HG02870 (cell line): ENCODE results near the gene SMPD4.
A peak's percentile ranks its signal among the peaks of the same experiment; 100 is the strongest.
"Not testable (repeated sequence)": the region's sequence is repeated elsewhere in the genome, so short reads cannot be mapped to it uniquely, and the experiment has no call there.

Experiments
- ATAC-seq: cut with Tn5 transposase; IDR thresholded peaks from one replicate; pipeline ENCODE4 v1.9.1; 2021; ENCODE audit warnings: mild to moderate bottlenecking, moderate library complexity; ENCODE audit not compliant: unreplicated experiment

SMPD4 gene

DNA sequence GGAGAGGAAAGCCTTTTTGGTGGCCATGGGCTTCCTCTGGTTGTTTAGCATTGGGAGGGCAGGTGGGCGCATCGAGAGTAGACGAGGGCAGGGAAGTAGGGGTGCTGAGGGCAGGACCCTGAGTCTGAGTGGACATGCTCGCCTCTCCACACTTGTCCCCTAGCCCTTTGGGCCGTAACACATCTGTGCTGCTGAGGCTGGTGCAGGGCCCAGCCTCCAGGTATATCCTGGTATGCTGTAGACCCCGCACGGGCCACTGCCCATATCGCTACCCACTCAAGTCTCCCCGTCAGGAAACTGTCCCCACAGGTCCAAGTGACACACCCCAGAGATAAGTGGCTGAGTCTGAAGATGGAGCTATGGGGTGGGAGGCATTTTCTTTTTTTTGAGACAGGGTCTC, 22.8 kb downstream of the SMPD4 start:
- no peak for ATAC-seq

DNA sequence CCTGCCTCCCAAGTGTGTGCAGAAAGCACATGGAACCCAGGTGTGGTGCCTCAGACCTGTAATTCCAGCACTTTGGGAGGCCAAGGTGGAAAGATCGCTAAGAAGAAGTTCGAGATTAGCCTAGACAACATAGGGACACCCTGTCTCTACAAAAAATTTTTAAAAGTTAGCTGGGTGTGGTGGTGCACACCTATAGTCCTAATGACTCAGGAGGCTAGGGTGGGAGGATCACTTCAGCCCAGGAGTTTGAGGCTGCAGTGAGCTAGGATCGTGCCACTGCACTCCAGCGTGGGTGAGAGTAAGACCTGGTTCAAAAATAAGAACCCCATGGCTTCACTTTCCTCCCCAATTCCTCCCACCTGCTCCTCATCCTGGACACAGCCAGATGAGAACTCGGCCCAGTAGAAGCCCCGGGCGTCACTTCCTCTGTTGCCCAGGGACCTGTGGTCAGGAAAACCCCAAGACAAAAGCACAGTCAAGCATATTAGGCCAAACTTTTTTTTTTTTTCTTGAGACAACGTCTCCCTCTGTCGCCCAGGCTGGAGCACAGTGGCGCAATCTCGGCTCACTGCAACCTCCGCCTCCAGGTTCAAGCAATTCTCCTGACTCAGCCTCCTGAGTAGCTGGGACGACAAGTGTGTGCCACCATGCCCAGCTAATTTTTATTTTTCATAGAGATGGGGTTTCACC, 23.4 kb downstream of the SMPD4 start:
- peak; percentile 91 for ATAC-seq

DNA sequence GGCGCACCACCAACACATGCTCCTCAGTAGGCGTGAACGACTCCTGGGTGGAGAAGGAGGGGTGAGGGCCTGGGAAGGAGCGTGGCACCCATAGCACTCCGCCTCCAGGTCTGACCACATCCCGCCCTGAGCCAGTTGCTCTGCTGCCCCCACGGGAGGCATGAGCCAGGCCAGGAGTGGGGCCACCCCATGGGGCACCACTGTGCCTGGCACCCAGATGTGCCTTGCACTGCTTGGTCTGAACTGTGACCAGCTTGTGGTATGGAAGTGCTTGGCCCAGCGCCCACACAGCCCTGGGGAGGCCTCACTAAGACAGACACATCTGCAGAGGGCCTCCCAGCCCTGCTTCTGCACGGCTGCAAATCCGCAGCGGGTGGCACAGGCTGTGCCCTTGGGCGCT, 24.0 kb downstream of the SMPD4 start:
- peak; percentile 10 for ATAC-seq

DNA sequence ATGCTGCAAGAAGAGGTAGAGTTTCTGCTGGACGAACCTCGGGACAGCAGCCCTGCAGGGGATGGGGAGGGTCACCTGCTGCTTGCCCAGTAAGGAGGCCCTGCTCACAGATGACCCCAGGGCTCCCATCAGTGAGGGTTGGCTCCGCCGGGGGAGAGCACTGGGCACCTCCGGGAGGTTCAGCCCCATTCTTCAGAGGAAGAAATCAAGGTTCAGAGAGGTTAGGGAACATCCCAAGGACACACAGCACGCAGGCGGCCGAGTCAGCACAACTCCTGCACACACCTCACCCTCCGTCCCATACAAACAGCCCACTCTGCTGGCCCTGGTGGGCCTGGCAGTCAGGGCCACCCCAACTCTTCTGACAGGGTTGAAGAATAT, 24.8 kb downstream of the SMPD4 start:
- ATAC-seq = no peak

DNA sequence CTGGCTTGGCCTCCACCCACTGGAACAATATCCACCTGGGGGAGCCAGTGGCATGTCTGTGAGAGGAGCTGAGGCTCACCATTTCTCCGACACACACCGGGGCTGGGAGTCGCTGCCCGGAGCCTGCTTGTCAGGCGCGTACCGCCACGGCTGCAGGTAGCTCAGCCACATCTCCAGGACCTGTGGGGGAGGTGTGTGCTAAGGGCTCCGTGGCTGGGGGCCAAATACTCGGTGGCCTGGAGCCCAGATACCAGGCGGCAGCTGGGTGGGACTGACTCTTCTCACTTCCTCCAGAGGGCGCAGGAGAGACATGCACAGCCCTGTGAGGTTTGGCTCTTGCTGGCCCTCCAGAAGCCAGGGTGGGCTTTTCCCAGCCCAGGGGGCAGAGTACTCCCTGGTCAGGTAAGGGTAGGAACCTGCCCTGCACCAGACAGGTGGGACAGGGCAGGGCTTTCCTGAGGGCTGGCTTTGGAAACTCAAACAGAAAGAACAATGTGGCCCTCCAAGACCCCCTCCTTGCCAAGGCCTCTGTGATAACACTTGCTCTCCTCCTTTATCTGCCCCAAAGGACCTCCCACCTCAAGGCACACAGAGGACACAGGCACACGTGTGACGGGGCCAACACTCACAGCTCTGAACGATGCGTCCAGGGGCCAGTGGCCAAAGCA, 25.3 kb downstream of the SMPD4 start:
- not testable (repeated sequence) for ATAC-seq

DNA sequence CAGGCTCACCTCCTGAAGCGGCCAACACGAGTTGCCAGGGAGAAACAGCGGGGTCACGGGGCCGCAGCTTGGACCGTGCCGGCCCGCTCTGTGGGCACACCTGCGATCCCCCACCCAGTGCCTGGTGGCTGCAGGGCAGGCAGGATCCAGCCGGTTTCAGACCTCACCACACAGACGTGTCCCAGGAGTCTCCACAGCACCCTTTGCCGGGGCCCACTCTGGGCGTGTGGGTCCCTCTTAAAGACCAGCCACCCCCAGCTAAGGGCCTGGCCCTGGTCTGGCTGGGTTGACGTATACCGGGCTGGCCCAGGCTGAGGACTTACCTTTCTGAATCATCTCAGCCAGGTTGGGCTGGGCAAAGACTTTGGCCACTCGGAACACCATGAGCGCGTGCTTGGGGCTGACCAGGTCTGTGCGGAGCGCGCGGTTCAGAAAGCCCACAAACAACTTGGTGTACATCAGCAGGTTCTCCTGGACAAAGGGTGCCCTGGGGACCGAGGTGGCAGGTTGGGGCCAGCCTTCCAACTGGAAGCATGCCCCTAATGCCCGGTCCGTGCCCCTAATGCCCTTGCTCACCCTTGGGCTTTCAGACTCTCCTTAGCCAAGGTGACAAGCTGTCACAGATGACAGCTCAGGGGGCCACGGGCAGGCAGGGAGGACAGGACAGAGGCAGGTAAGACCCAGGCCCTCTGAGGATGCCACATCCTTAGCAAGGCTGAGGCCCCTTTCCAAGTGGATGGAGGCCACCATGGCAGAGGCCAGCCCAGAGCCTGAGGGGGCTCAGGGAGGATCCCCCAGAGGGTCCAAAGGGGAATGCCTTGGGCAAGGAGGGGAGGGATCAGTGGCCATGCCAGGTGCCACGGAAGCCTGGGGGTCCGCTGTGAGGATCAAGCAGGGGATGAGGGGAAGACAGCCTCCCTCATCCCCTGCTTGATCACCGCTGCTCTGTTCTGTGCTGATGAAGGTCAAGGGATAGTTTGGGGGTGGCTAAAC, 26.3 kb downstream of the SMPD4 start:
- no peak for ATAC-seq

DNA sequence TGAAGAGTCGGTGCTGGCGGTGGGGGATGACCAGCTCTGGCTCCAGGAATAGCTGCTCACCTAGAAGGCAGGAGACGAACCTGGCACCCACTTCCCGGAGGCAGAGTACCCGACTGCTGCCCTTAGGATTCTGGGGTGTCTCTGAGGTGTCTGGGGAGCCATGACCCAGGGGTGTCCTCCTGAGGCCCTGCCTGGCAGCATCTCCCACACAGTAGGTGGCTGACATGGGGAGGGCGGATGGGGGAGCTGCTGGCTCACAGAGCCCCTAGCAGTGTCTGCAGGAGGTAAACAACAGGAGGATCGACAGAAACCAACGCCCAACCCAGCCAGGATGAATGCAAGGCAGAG, 27.0 kb downstream of the SMPD4 start:
- not testable (repeated sequence) for ATAC-seq

DNA sequence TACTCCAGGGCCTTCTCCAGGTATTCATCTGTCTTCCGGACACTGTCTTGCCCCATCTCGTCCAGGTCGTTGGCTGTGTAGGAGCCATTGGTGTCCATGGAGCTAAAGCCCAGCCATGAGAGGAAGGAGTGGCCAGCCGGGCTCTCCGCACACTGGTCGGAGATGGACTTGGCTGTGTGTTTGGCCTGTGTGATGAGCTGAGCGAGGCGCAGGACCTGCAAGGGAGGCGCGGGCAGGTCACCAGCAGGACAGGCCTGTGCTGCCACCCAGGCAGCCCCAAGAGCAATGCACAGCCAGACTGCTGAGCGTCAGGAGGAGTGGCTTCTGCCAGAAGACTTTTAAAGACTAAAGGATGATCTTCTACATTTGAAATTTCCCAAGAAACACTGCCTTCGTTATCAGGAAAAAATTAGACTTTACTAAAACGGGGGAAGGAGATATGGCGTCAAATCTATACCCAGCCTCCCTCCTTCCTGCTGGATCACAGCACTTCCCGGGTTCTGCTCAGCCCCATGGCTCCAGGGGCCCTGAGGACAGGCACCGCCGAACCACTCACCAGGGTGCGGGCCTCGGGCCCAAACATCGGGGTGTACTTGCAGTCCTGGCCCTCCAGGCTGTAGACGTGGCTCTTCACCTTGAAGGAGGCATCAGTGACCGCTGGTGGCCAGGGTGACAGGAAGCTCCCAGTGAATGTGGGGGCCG, 27.5 kb downstream of the SMPD4 start:
- not testable (repeated sequence) for ATAC-seq

DNA sequence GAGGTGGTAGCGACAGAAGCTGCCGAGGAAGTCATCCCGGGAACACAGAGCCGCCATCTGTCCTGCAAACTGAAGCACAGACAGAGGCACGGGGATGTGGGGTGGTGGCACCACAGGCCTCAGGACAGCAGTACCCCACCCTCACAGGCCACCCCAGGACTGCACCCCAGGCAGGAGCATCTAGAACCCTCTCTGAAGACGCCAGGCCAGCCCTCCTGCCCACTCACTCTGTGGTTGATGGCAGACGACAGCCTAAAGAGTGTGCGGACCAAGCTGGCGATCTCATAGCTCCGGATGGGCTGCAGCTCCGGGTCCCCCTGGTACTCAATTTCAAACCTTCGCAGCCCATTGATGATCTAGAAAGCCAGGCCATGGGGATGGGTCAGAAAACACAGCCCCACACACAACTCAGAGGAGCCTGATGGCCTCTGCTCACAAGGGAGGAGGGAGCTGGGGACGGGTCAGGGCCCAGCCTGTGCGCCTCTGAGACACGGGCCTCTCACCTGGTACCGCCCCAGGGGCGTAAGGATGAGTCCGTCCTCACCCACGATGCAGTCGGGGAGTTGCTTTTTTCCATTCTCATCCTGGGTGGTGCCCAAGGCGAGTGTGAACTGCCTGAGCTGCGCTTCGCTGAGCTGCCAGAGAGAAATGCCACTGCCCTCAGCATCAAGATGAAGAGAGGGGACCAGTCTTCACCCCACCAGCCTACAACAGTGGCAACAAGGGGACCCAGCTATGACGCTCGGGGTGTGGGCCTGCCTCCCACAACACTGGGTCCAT, 28.4 kb downstream of the SMPD4 start:
- ATAC-seq = no peak

DNA sequence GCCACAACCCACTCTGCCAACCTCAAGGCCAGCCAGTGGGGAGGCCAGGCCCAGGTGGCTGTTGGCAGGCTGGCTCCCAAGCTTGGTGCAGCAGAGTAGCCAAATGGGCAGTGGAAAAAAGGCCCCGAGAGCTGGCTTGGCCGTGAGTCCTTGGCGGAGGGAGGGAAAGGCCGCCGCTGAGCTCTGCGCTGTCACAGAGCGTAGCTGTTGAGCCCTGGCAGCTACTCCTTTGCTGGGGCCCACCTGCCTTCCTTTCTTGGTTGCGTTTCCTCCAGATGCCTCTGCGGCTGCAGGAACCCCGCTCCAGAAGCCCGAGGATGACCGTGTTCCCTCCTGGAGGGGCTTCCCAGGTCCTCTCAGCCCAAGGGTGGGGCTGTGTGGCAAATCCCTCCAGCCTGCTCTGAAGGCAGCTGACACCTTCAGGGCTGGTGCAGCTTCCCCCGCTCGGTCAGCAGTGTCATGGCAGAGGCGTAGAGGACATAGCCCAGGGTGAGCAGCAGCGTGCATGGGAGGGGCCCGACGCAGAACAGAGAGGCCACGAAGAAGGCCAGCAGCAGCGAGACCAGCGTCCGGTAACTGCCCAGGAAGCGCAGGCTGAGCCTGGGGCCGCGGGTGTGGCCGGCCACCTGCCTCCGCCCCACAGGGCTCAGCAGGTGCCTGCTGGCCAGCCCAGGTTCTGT, 29.1 kb downstream of the SMPD4 start:
- ATAC-seq = not testable (repeated sequence)

DNA sequence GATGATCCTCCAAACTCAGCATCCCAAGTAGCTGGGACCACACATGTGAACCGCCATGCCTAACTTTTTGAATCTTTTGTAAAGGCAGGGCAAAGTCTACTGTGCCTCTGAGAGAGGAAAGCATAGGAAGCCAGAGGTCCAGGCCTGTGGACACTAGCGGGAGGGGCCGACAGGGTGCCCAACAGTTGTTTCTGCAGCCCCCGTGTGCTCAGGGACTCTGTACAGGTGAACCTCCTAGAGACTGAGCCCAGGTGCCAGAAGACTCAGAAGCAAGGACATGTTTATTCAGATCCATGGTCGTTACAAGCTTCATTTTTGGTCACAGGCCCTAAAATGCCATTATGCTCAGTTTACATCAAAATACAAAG, 30.3 kb downstream of the SMPD4 start:
- not testable (repeated sequence) for ATAC-seq

DNA sequence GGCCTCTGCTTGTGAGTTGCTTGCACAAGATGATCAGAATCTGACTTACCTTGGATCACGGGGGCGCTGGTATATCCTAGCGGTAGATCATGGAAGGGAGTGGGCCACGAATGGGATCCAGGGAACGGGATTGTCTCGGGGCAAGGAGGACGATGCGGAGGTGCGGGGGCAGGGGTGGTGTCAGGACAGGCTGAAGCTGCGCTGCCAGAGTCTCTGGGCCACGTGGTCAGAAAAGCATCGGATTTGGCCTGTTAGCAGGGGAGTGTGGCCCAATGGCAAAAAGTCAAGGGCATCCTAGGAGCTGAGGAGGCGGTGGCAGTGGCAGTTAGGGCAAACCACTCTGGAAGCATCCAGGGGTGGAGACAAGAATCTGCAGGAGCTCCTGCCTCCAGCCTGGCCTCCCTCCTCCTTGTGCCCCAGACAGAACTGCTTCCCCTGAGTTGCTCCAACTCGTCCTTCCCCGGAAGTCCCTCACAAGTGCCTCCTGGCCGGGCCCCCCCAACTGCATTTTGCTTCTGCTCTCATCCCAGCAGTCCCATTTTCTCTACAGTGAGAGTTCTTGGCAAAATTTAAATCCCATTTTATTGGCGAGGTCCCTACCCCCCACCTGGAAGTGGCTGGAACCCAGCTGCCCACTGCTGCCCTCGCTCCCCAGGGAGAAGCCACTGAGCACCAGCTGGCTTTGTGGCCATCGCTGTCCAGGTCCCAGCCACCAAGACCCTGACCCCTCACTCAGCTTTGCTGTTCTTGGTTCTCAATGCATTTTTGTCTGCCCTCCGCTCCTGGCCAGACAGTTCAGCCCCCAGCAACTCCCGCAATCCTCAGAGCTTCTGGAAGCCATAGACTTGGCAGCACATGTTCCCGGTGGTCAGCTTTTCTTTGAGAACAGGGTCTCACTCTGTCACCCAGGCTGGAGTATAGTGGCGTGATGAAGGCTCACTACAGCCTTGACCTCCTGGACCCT, 30.9 kb downstream of the SMPD4 start:
- no peak for ATAC-seq

DNA sequence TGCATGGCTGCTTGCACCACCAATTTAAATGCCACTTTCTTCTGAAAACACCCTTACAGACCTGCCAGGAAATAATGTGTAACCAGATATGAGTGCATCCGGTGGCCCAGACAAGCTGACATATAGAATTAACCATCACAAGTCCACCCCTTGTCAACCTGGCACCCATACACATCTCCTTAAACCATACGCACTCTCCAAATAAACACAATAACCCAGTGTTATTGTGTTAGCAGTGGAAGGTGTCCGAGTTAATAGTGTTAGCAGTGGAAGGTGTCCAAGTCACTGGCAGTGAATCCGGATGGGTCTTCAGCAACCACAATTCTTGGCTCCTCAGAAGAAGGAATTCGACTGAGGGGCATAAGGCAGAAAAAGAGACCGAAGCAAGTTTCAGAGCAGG, 32.9 kb downstream of the SMPD4 start:
- not testable (repeated sequence) for ATAC-seq

DNA sequence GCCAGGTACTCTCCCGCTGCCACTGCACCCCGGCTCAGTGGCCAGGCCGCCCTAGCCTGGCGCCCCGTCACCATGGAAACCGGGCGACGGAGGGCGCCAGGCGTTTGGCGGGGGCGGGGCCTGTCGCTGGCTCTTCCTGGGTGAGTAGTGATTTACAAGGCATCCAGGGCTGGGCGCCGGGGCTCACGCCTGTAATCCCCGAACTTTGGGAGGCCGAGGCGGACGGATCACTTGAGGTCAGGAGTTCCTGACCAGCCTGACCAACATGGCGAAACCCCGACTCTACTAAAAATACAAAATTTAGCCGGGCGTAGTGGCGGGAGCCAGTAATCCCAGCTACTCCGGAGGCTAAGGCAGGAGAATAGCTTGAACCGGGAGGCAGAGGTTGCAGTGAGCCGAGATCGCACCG, 36.4 kb downstream of the SMPD4 start, which contains the start of gene CCDC74B:
TSS of gene CCDC74B (minus strand) at position 107 of the 409 bp plus-strand sequence. CDS start 116 bp downstream, outside the sequence.
- peak; percentile 79 for ATAC-seq

DNA sequence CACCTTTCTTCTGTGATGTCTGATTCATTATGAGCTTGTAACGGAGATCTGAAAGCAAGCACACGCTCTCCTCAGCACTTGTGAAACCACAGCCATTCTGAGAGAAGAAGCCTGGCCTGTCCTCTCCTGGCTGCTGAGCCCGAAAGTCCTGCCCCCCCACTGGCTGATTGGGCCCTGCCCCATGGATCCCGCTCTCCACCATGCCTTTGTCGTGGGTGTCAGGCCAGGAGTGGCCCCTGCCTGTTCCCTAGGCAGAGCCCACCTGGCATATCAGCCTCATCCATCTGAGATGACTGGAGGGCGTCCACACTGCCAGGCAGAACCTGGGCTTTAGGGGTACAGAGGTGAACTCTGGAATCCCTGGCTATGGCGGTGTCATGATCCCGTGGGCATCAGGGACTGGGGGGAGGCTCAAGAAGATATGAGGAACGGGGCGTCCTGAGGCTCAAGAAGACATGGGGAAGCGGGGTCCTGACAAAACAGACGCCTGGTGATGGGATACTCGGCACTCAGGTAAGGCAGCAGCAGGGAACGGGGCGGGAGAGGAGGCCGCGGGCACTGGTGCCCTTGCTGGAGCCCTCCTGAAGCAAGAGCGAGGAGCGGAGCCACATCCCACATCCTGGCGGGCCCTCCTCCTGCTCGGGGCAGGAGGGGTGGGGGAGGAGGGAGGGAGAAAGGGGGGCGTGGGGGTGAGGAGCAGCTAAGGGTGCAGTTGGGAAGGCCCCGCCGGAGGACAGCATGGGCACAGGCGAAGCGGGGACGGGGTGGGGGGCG, 37.9 kb downstream of the SMPD4 start:
- peak; percentile 57 for ATAC-seq

DNA sequence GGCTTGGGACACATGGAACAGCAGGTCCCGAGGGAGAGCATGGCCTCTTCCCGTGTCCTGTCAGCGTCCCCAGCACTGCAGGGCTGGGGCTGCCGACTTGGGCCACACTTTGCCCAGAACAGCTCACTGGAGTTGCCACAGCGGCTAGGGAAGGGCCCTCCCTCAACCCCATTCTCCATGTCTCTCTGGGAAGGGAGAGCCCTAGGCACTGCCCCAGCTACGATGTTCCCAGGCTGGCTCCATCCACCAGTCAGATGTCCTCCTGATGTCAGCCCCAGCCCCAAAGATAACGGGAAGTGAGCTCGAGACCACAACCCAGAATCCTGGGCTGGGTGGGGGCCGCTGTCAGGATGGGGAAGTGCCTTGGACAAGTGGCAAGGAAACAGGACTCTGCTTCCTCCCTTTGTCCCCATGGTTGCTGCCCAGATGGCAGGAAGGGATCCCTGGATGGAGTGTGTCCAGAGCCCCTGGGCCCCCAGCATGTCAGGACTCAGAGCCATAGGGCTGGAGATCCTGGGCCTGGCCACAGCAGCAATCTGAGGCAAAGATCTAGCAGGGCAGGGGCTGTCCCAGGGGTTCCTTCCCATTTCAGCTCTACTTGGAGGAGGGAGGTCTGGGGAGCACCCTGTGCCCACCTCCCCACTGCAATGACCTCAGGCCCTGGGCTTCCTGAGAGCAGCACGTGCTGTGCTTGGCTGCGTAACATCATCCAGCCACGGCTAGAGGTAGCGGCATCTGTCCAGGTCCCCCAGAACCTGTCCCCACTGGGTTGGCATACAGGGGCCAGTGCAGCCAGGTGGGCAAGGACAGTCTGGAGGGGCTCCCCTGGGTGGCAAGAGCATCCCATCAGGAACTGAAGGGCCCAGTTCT, 38.8 kb downstream of the SMPD4 start:
- not testable (repeated sequence) for ATAC-seq
